RPMI7951 (cell line): ENCODE data around the gene GMDS. TPM values are rescaled to one million over a fixed set of nuclear protein-coding genes. Genes with fewer than 3 reads are reported as not detected.
A peak's percentile ranks its signal among the peaks of the same experiment; 100 is the strongest.
"Not testable (repeated sequence)": the region's sequence is repeated elsewhere in the genome, so short reads cannot be mapped to it uniquely, and the experiment has no call there.

ENCODE experiments used
- DNase-seq: peaks from one replicate; pipeline ENCODE4 v3.0.0-alpha.2; 2012; ENCODE audit warnings: low read depth
- total RNA-seq: library from RNA; depleted of rRNA; stranded (reverse); fragments of >200 nt; shearing (Covaris generic); gene quantifications from 2 replicates; pipeline ENCODE4 v1.2.3, GENCODE V29; 2014

GMDS gene
- total RNA-seq, 1 experiment from 2014 or later, result 7.4 TPM

DNA sequence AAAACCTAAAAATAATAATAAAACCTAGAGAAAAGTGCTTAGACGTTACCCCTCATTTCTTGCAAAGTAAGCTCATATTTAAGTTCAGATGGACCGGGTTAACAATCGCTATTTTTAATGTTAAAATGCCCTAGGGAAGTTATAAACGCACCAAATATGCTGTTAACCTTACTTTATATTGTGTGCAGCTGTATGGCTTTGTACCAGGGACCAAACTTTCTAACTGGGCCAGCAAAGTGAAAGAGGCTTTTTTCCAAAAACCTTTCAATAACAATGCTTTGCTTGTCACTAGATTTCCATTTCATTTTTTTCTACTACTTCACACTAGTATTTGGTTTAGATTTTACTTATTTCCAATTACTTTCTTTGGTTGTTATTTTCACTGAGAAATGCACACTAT is 387.2 kb downstream of the GMDS start:
- peak; percentile 40 for DNase-seq

GRCh38 chr6:1856381-1856780 is 389.0 kb downstream of the GMDS start:
- DNase-seq, result peak; percentile 85

GRCh38 chr6:1855890-1856289 is 389.5 kb downstream of the GMDS start:
- DNase-seq, result peak; percentile 14

- no peak for DNase-seq
These were observed 391.1 kb downstream of the GMDS start for GRCh38 chr6:1854296-1854695.

- no peak for DNase-seq
These were observed 391.6 kb downstream of the GMDS start for GRCh38 chr6:1853761-1854160.

DNA sequence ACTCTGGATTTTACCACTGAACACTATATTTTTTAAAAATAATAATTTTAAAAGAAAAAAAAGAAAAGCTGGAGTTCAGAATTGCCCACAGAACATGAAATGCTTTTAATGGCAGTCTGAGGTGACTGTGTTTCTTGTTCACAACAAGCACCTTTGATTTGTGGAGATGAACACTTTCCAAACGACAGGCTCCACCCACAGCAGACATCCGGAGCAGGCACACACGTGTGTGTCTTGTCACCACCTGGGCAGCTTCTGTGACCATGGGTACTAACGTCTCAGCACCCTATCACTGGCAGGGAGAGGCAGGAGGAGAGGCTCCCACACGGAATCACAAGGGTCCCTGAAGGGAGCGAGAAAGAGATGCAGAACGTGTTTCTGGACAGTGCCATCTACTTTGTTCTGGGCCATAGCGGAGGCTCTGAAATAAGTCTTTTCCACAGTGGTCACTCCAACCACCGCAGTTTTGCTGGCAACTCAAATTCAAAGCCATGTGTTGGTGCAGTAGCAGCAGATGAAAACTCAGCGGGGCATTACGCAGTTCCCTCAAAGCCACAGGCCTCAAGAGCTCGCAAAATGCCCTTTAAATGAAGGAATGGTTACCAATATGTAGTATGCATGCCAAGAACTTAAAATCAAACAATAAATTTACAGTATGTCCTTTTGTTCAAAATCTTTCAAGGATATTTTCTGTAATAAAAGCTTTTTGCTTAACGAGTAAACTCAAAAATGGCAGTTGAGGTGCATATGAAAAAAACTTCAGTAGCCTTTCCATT is 393.5 kb downstream of the GMDS start:
- no peak for DNase-seq

GRCh38 chr6:1850840-1851157 is 394.6 kb downstream of the GMDS start:
- DNase-seq, result no peak

DNA sequence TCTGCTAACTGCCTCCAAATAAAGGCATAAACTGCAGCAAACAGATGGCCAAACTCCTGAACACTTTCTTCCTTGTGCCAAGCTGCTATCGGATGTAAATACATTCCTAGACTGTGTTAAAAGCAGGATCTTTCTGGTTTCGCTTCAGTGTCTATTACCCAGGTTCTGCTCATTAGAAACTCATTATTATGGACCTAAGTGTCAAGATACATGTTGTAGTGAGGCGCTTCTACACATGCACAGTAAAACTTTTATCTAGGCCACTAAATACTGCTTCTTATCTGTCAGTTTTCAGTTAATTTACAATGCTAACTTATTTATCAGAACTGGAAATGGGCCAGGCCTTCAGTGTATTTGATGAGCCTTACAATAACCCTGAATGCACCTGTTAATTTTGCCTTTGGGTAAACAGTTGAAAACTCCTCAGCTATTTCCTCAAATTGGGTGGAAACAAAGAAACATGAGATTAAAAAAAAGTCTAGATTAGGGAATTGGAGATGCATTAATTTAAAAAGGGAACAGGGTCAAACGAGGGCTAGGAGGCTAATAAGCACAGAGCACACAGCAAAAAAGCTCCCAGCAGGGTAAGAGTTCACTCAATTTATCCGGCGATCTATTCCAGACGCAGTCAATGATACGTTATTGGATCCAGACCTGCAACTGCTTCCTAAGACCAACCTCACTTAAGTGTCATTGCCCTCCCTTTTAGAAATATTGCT is 395.1 kb downstream of the GMDS start:
- no peak for DNase-seq

GRCh38 chr6:1849691-1850090 is 395.7 kb downstream of the GMDS start:
- DNase-seq, result no peak

GRCh38 chr6:1848752-1849151 is 396.7 kb downstream of the GMDS start:
- no peak for DNase-seq

GRCh38 chr6:1846611-1847010 is 398.8 kb downstream of the GMDS start:
- DNase-seq, result no peak

- not testable (repeated sequence) for DNase-seq
These were observed 399.9 kb downstream of the GMDS start for GRCh38 chr6:1845543-1845942.

DNA sequence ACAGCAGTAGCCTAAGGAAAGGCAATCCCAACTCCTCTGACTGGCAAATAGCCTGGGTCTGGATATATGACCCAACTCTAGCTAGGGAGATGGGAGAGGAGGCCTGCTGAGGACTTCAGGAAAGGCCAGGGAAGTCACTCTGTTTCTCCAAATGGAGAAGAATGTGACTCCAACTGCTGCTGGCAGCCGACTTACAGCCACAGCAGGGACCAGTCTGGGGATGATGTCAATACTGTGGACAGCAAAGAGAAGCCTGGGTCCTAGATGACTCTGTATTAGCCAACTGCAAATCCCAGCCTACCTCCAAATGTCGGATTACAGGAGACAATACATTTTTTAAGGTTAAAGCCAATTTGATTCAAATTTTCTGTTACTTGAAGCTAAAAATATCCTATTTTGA is 403.1 kb downstream of the GMDS start:
- DNase-seq, result no peak

- no peak for DNase-seq
These were observed 404.3 kb downstream of the GMDS start for GRCh38 chr6:1841136-1841535.

- DNase-seq, result no peak
These were observed 404.8 kb downstream of the GMDS start for GRCh38 chr6:1840491-1841121.

DNA sequence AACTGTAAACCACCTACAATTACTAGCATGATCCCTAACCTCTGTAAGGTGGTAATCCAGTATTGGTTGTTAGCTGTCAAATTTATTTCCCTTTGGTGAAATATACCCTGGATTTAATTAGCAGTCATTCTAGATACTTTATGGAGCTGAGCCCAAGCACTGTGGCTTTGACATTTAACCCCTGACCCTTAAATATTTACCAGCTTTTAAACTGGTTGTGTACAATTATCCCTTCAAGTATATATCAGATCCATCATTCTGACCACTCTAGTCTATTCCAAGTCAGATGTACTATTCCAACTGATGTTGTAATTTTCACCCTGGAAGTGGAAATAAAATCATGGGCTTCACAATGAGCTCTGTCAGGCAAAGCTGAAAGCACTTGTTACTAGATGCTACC is 406.0 kb downstream of the GMDS start:
- DNase-seq, result no peak

- peak; percentile 7 for DNase-seq
These were observed 406.7 kb downstream of the GMDS start for GRCh38 chr6:1838604-1839213.

GRCh38 chr6:1837826-1838225 is 407.6 kb downstream of the GMDS start:
- no peak for DNase-seq

GRCh38 chr6:1836690-1837089 is 408.7 kb downstream of the GMDS start:
- DNase-seq, result no peak

GRCh38 chr6:1834646-1835516 is 410.5 kb downstream of the GMDS start:
- no peak for DNase-seq

DNA sequence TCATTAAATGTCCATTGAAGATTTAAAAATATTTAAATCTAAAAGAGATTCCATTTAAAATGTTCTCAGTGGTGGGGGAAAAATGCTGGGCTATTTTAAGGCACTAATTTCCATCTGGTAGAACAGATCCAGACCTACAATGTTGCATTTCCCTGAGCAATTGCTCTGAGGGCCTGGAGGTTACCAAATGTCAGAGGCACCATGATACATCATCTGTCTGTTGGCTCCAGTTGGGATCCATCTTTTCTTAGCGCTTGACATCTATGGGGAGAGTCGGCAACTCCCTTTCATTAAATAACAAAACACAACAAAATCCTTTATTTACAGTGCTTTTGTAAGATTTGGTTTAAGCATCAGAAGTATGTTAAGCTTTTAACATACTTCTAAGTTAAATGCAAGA is 411.2 kb downstream of the GMDS start:
- no peak for DNase-seq
